Aorta (tissue), 5 donors: Measurements from ENCODE around the gene SHROOM3. TPM values are rescaled to one million over a fixed set of nuclear protein-coding genes. Genes with fewer than 3 reads are reported as not detected.

Experiments used
- ATAC-seq: fragments of 200-7000 bp; cut with Tn5 transposase; one replicate; pipeline ENCODE4 v1.9.1; 2022; ENCODE audit warnings: moderate library complexity; ENCODE audit not compliant: low FRiP score
- DNase-seq, 2 donors: peaks; one replicate each; pipeline ENCODE4 v3.0.0-alpha.2; 2020
- H3K27ac ChIP-seq, 2 donors: one replicate each; pipeline ENCODE4 v1.5.1; 2013; ENCODE audit warnings: low read length in 2 of 2, mild to moderate bottlenecking in 2 of 2, moderate library complexity in 2 of 2, control low read depth in 1 of 2, inconsistent platforms in 1 of 2, low read depth in 1 of 2
- H3K27me3 ChIP-seq, 2 donors: one replicate each; pipeline ENCODE4 v1.6.1; 2013; ENCODE audit warnings: control low read depth in 1 of 2, low read length in 1 of 2, mild to moderate bottlenecking in 1 of 2, moderate library complexity in 1 of 2; ENCODE audit not compliant: insufficient read depth in 2 of 2, control insufficient read depth in 1 of 2
- H3K36me3 ChIP-seq, 2 donors: one replicate each; pipeline ENCODE4 v1.6.1; 2013; ENCODE audit warnings: control low read depth in 1 of 2, low read length in 1 of 2, mild to moderate bottlenecking in 1 of 2; ENCODE audit not compliant: insufficient read depth in 2 of 2, control insufficient read depth in 1 of 2
- H3K4me1 ChIP-seq, 2 donors: one replicate each; pipeline ENCODE4 v1.6.1; 2013; ENCODE audit warnings: low read length in 2 of 2, control low read depth in 1 of 2, mild to moderate bottlenecking in 1 of 2, moderate library complexity in 1 of 2; ENCODE audit not compliant: insufficient read depth in 2 of 2, control insufficient read depth in 1 of 2
- H3K4me3 ChIP-seq, 2 donors: one replicate each; pipeline ENCODE4 v1.5.1; 2013; ENCODE audit warnings: low read length in 2 of 2, control low read depth in 1 of 2, mild to moderate bottlenecking in 1 of 2
- H3K9me3 ChIP-seq: one replicate; pipeline ENCODE4 v1.6.1; 2013; ENCODE audit warnings: mild to moderate bottlenecking, low read length; ENCODE audit not compliant: control insufficient read depth
- WGBS, 2 donors: extraction: QIAGEN DNeasy Blood & Tissue Kit; methylation state at CpG; one replicate each; pipeline ENCODE4 v1.1.7; 2013; 5-methylcytosine and 5-hydroxymethylcytosine counted together
- intact Hi-C, 2 donors: fragments of 100-400 bp; cut with DNase I; formaldehyde crosslinking; loops; one replicate each; pipeline versions ENCODE4 v1.14.2 to v1.15.0; 2022
- polyA plus RNA-seq, 2 donors: library from polyadenylated mRNA; stranded (reverse); fragments of 200-250 nt; gene quantifications; one replicate each; pipeline ENCODE4 v1.2.3, GENCODE V29; 2013
- total RNA-seq, 2 donors: library from RNA; stranded (reverse); fragmentation: NEBNext Ultra II Directional; extraction: Animal tissue kit (Norgen Biotek cat#: 25700); gene quantifications; one replicate each; pipeline ENCODE4 v1.2.1, GENCODE V29; 2021
- donor health status: healthy with polysubstance abuse.
- donor health status: Bipolar disorder and iron deficiency.
- donor health status: DM: no; HTN: no; CAD: no.
- donor health status: DM: no; HTN: no; CAD: no.
- donor health status: DM: yes; HTN: yes; CAD: no.

The SHROOM3 gene
- total and polyA plus RNA-seq, 4 donors = 14.1 to 173 (median 32.8) TPM

GRCh38 chr4:76781698-76782595 lies 346.9 kb downstream of the SHROOM3 start:
- DNase-seq = no peak
- Histone ChIP-seq H3K9me3 (no peaks in the 10 kb centered on the region), H3K27me3 (no peaks in the 10 kb centered on the region), H3K4me1 (peaks cover 0 to 3% of the 10 kb centered on the region in 2 donors), H3K4me3 (no peak overlapping the region), H3K36me3 (peaks cover 3 to 5% of the 10 kb centered on the region in 2 donors), H3K27ac (peak overlapping the region in 1 of 2 donors; percentile 51)
- 74 to 75% methylated on average over 7 of the region's 7 CpGs for WGBS, 2 donors
- intact Hi-C loops = no loop called here
- no peak for ATAC-seq

DNA sequence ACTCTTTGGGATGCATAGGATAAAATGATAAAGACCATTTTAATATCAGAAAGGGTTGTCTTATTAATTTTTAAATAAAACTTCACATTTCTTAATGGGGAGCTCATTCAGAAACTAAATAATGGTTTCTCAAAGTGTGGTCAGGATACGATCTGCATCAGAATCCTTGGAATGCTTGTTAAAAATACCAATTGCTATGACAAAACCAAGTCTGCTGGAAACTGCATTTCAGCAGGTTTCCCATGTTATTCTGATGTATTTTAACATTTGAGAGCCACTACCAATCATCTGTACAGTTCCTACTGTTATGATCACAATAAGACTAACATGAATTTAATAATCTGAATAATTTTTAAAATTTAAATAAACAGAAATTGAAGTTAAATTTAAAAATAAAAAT lies 347.8 kb downstream of the SHROOM3 start:
- no peak overlapping the region for H3K27ac ChIP-seq
- ATAC-seq (no peak), DNase-seq (no peak)
- 2 to 7% methylated on average over 1 of the region's 1 CpG for WGBS, 2 donors
- peaks cover 0 to 3% of the 10 kb centered on the region in 2 donors for H3K4me1 ChIP-seq
- H3K36me3 ChIP-seq = peaks cover 3 to 5% of the 10 kb centered on the region in 2 donors
- intact Hi-C loops = no loop called here
- H3K27me3 ChIP-seq = no peaks in the 10 kb centered on the region
- no peaks in the 10 kb centered on the region for H3K9me3 ChIP-seq
- no peak overlapping the region for H3K4me3 ChIP-seq

DNA sequence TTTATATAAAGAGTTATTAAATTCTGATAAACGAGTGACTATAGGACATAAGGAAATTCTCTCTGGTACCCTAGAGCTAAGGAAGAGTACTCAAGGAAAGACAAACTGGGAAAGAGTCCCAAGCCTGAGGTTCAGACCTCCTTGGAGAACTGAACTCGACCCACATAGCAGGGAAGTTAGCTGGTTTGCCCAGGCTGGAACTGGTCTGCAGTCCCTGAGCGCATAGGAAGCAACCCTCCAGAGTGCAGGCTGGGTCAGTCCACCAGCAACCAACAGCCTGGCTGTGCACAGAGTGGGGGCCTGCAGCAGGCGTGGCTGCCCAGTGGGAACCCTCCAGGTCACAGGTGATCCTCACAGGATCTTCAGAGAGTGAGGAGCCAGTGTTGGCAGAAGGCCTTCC lies 348.8 kb downstream of the SHROOM3 start:
- Histone ChIP-seq H3K36me3 (peaks cover 3 to 5% of the 10 kb centered on the region in 2 donors), H3K27me3 (no peaks in the 10 kb centered on the region), H3K4me1 (peaks cover 0 to 3% of the 10 kb centered on the region in 2 donors), H3K27ac (no peak overlapping the region), H3K4me3 (no peak overlapping the region), H3K9me3 (no peaks in the 10 kb centered on the region)
- WGBS, 2 donors = 81 to 82% methylated on average over 4 of the region's 4 CpGs
- DNase-seq (no peak), ATAC-seq (no peak)
- intact Hi-C loops = no loop called here

GRCh38 chr4:76784237-76784636 lies 349.2 kb downstream of the SHROOM3 start:
- H3K4me1 ChIP-seq = peaks cover 0 to 3% of the 10 kb centered on the region in 2 donors
- H3K4me3 ChIP-seq = no peak overlapping the region
- intact Hi-C loops = no loop called here
- H3K27ac ChIP-seq = no peak overlapping the region
- no peak for DNase-seq
- H3K27me3 ChIP-seq = no peaks in the 10 kb centered on the region
- no peak for ATAC-seq
- H3K9me3 ChIP-seq = no peaks in the 10 kb centered on the region
- WGBS, 2 donors = 82 to 86% methylated on average over 2 of the region's 2 CpGs
- H3K36me3 ChIP-seq = peaks cover 3 to 5% of the 10 kb centered on the region in 2 donors

DNA sequence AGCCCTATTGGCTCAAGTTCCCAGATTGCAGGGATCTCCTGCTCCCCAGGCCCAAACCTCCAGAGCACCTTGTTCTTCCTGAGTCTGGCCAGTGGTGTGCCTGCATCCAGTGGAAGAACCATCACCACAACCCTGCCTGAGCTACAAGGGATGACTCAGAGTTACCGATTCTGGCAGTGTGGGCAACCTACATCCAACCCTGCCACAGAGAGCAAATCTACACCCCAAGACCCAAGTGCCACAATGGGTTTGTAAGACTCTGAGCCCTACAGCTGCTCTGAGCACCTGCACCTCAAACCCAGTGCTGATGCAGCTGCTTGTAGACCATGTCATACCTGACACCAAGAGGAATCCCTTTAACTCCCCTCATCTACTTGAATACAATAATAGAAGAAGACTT lies 352.9 kb downstream of the SHROOM3 start:
- Histone ChIP-seq H3K36me3 (peaks cover 0 to 3% of the 10 kb centered on the region in 2 donors), H3K4me1 (no peaks in the 10 kb centered on the region), H3K9me3 (no peaks in the 10 kb centered on the region), H3K27me3 (no peaks in the 10 kb centered on the region), H3K4me3 (no peak overlapping the region), H3K27ac (no peak overlapping the region)
- intact Hi-C loops = no loop called here
- WGBS, 2 donors = 90 to 99% methylated on average over 1 of the region's 1 CpG
- DNase-seq = no peak
- no peak for ATAC-seq

DNA sequence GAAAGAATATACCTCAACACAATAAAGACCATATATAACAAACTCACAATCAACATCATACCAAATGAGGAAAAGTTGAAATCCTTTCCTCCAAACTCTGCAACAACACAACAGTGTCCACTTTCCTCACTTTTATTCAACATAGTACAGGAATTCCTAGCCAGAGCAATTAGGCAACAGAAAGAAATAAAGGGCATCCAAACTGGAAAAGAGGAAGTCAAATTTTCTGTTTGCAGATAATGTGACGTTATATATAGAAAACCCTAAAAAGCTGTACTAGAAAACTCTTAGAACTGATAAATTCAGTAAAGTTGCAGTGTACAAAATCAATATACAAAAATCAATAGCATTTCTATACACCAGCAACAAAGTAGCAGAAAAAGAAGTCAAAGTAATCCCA lies 355.3 kb downstream of the SHROOM3 start:
- intact Hi-C loops = no loop called here

DNA sequence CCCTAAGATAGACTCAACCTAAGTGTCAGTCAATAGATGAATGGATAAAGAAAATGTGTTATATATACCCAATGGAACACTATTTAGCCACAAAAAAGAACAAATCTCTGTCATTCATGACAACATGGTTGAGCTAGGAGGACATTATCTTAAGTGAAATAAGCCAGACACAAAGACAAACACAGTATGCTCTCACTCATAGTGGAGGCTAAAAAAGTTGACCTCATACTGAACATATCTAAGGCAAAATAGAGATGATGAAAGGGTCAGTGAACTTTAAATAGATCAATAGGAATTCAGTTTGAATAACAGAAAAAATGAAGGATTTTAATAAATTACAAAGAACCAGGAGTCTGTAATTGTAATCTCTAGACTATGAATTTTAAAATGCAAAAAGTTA lies 356.4 kb downstream of the SHROOM3 start:
- intact Hi-C loops = no loop called here
- no peak for DNase-seq

More for the DNA sequence above, 355.3 kb downstream of the SHROOM3 start:
- WGBS, 2 donors = 51 to 59% methylated on average over 1 of the region's 1 CpG
- ATAC-seq (no peak), DNase-seq (no peak)
- Histone ChIP-seq H3K9me3 (no peaks in the 10 kb centered on the region), H3K4me1 (no peaks in the 10 kb centered on the region), H3K36me3 (no peaks in the 10 kb centered on the region), H3K4me3 (no peak overlapping the region), H3K27me3 (no peaks in the 10 kb centered on the region), H3K27ac (no peak overlapping the region)

GRCh38 chr4:76792418-76792817 lies 357.4 kb downstream of the SHROOM3 start:
- H3K27ac ChIP-seq = no peak overlapping the region
- DNase-seq = no peak
- H3K9me3 ChIP-seq = no peaks in the 10 kb centered on the region
- H3K36me3 ChIP-seq = no peaks in the 10 kb centered on the region
- no peak for ATAC-seq
- no peaks in the 10 kb centered on the region for H3K4me1 ChIP-seq
- intact Hi-C loops = no loop called here
- H3K4me3 ChIP-seq = no peak overlapping the region
- H3K27me3 ChIP-seq = no peaks in the 10 kb centered on the region

More for the DNA sequence above, 356.4 kb downstream of the SHROOM3 start:
- Histone ChIP-seq H3K4me3 (no peak overlapping the region), H3K9me3 (no peaks in the 10 kb centered on the region), H3K4me1 (no peaks in the 10 kb centered on the region), H3K27ac (no peak overlapping the region), H3K27me3 (no peaks in the 10 kb centered on the region), H3K36me3 (no peaks in the 10 kb centered on the region)
- ATAC-seq = no peak

DNA sequence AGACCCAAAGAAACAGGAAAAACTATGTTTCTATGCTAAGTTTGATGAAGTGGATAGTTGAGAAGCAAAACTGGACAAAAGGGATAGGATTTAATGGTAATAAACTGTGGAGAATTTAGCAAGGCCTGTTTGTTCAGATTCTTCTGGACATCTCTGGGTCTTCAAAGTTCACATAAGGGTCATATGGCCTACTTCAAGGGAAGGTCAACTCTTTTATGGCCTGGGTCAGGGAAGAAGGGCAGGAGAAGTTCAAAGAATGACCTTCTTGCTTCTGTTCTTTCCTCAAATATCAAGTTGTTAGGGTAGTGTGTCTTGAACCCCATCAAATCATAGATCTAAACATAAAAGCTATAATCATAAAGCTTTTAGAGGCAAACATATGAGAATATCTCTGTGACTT lies 360.2 kb downstream of the SHROOM3 start:
- DNase-seq (no peak), ATAC-seq (no peak)
- no peak overlapping the region for H3K27ac ChIP-seq
- H3K36me3 ChIP-seq = no peaks in the 10 kb centered on the region
- no peaks in the 10 kb centered on the region for H3K4me1 ChIP-seq
- no peaks in the 10 kb centered on the region for H3K27me3 ChIP-seq
- no peaks in the 10 kb centered on the region for H3K9me3 ChIP-seq
- intact Hi-C loops = no loop called here
- no peak overlapping the region for H3K4me3 ChIP-seq
